GM18508 (cell line): ENCODE measurements around the gene LSM14B.
"Not testable (repeated sequence)": the region's sequence is repeated elsewhere in the genome, so short reads cannot be mapped to it uniquely, and the experiment has no call there.

Source experiments
- ATAC-seq: cut with Tn5 transposase; IDR thresholded peaks from one replicate; pipeline ENCODE4 v1.9.1; 2021; ENCODE audit warnings: moderate number of reproducible peaks; ENCODE audit not compliant: insufficient read depth, unreplicated experiment

The LSM14B gene

DNA sequence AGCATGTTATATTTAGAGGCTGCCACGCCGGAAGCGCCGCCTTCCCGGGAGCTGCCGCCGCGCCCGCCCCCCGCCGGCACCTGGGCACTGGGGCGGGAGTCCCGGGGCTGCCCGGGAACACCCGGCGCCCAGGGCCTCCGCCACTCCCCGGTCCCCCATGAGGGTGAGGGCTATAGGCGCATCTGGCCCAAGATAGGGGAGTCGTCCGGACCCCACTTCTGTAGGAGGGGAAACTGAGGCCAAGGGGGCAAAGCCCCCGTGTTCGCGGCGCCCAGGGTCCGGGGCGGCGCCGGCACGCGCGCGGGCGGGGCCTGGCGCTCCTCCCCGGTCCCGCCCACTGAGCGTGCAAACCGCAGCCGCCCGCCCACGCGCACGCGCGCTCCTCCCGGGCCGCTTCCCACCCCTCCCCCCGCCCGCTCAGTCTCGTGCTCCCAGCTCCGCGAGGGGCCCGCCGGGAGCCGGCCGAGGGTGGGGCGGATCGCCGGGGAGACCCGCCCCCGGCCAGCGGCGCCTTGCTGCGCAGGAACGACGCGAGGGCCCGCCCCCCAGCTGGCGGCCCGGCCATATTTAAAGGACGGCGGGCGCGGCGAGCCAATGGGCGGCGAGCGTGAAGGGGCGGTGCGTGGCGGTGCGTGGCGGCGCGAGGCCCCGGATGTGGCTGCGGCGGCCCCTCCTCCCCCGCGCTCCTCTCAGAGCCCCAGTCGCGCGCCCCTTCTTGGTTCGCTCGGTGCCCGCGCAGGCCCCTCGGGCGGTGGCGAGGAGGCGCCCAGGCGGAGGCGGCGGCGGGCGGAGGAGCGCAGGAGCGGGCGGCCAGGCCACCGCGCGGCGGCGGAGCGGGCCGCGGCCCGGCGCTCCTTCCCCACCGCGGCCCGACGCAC lies at the start of gene LSM14B:
TSS of gene LSM14B (plus strand) at position 700 of the 878 bp plus-strand sequence. CDS start 192 bp downstream, outside the sequence.
- ATAC-seq: peak; percentile 38

DNA sequence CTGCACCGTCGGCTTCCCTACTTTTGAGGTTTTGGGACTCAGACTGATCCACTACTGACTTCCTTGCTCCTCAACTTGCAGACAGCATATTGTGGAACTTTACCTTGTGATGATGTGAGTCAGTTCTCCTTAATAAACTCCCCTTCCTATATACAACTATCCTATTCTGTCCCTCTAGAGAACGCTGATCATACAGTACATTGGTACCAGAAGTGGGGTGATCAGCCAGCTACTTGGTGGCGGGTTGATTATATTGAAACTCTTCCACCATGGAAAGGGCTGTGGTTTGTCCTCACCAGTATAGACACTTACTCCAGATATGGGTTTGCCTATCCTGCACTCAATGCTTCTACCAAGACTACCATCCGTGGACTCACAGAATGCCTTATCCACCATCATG lies 49.0 kb upstream of the LSM14B start:
- no peak for ATAC-seq

DNA sequence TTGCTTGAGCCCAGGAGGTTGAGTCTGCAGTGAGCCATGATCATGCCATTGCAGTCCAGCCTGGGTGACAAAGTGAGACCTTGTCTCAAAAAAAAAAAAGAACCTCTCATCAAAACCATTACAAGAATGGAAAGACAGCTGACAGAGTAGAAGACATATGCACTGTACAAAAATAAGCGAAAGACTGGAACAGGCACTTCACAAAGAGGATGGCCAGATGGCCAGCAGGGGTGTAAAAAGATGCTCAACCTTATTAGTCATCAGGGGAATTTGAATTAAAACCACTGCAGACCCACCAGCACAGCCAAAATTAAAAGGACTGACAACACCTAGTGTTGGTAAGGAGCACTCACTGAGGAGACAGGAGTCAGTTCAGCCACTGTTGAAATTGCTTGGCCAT lies 43.1 kb upstream of the LSM14B start:
- no peak for ATAC-seq

DNA sequence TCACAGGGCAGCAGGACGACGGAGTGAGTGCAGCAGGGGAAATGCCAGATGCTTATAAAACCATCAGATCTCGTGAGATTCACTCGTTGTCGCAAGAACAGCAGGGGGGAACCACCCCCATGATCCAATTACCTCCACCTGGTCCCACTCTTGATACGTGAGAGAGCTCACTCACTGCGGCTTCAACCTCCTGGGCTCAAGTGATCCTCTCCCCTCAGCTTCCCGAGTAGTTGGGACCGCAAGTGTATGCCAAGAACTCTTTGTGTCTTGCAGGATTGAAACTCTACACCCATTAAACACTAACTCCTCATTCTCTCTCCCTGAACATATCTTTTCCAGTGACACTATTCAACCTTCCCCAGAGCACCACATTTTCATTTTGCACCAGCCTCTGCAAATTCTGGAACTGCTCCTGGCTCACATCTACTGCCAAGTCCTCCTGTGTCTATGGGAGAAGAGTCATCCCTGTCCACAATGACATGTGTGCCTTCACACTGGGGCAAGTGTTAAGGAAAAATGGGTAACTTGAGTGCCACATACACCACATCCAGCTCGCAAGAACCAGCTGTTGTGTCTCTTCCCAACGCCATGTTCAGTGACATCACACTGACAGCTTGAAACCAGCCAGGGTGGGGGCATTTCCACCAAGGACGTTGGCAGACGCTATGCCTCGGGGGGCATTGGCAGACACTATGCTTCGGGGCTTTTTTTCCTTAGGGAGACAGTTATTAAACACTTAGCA lies 41.9 kb upstream of the LSM14B start:
- no peak for ATAC-seq

DNA sequence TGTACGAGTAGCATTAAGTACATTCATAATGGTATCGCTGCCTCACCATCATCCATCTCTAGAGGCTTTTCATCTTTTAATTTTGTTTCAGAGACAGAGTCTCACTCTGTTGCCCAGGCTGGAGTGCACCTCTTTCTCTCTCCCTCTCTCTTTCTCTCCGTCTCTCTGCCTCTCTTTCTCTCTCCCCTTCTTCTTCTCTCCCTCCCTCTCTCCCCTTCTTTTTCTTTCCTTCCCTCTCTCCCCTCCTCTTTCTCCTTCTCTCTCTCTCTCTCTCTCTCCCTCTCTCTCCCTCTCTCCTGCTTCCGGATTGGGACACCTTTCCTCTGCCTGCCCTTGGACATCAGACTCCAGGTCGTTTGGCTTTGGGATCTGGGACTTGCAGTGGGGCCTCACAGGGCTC lies 39.0 kb upstream of the LSM14B start:
- no peak for ATAC-seq

DNA sequence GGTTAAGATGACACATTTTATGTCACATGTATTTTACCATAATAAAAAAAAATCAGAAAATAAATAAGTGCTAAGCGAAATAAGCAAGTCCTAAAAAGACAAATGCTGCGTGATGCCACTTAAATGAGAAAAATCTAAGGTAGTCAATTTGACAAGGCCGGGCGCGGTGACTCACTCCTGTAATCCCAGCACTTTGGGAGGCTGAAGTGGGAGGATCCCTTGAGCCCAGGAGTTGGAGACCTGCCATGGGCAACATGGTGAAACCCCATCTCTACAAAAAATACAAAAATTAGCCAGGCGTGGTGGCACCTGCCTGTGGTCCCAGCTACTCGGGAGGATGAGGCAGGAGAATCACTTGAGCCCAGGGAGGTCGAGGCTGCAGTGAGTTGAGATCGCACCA lies 38.1 kb upstream of the LSM14B start:
- not testable (repeated sequence) for ATAC-seq

DNA sequence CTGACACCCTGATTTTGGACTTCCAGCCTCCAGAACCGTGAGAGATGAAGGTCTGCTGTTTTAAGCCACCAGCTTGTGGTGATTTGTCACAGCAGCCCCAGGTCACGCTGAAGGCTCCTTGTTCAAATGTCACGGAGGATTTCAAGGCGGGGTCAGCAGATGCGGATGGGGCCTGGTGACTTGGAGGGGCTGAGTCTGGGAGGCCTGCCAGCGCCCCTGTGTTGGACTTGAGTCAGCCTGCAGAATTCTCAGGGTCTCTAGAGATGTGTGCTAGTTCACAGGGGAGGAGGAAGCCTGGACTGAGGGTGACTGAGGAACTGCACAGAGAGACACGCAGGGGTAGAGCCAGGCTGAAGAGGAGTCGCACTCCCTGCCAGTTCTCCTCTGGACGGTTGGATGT lies 37.1 kb upstream of the LSM14B start:
- no peak for ATAC-seq

DNA sequence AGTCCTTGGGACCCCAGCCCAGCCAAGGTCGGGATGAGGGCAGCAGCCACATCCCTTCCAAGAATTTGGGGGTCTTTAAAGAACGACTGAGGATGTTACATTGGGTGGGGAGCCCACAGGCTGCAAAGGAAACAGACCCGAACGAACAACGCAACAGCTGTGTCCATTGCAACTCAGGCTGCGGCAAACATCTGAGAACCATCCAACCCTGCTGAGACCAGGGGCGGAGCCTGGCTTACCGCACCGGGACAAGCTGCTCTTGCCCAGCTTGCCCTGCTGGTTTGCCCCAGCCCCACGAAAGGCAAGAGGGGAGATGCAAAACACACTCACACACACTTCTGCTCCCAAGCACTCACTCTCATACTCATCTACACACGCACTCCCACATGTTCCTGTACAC lies 35.0 kb upstream of the LSM14B start:
- ATAC-seq: no peak

DNA sequence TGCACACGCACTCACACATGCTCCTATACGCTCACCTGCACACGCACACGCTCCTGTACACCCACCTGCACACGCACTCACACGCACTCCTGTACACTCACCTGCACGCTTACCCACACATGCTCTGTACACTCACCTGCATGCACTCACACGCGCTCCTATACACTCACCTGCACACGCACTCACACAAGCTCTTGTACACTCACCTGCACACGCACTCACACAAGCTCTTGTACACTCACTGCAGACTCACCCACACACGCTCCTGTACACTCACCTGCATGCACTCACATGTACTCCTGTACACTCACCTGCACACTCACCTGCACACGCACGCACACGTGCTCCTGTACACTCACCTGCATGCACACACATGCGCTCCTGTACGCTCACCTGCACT lies 34.6 kb upstream of the LSM14B start:
- no peak for ATAC-seq

DNA sequence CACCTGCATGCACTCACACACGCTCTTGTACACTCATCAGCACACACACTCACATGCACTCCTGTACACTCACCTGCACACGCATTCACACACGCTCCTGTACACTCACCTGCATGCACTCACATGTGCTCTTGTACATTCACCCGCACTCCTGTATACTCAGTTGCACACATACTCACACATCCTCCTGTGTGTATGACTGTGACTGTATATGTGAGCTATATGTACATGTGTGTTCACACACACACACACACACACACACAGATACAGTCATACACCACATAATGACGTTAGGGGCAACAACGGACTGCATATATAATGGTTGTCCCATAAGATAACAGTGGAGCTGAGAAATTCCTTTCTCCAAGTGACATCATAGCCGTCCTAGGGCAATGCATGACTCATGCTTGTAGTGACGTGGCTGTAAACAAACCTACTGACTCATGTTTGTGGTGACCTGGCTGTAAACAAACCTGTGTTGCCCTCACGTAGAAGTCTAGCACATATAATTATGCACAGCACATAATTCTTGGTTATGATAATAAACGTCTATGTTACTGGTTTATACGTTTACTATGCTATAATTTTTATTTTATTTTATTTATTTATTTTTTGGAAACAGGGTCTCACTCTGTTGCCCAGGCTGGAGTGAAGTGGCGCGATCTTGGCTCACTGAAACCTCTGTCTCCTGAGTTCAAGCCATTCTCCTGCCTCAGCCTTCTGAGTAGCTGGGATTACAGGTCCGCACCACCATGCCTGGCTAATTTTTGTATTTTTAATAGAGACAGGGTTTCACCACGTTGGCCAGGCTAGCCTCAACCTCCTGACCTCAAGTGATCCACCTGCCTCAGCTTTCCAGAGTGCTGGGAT lies 33.8 kb upstream of the LSM14B start:
- ATAC-seq: no peak

DNA sequence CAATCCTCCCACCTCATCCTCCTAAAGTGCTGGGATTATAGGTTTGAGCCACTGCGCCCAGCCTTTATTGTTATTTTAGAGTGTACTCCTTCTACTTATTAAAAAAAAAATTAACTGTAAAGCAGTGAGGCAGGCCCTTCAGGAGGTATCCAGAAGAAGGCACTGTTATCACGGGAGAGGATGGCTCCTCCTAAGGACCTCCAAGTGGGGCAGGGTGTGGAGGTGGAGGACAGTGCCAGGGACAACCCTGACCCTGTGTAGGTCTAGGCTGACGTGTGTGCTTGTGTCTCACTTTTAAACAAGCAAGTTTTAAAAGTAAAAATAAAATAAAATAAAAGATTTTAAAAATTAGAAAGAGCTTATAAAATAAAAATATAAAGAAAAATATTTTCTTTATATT lies 32.9 kb upstream of the LSM14B start:
- ATAC-seq: no peak

DNA sequence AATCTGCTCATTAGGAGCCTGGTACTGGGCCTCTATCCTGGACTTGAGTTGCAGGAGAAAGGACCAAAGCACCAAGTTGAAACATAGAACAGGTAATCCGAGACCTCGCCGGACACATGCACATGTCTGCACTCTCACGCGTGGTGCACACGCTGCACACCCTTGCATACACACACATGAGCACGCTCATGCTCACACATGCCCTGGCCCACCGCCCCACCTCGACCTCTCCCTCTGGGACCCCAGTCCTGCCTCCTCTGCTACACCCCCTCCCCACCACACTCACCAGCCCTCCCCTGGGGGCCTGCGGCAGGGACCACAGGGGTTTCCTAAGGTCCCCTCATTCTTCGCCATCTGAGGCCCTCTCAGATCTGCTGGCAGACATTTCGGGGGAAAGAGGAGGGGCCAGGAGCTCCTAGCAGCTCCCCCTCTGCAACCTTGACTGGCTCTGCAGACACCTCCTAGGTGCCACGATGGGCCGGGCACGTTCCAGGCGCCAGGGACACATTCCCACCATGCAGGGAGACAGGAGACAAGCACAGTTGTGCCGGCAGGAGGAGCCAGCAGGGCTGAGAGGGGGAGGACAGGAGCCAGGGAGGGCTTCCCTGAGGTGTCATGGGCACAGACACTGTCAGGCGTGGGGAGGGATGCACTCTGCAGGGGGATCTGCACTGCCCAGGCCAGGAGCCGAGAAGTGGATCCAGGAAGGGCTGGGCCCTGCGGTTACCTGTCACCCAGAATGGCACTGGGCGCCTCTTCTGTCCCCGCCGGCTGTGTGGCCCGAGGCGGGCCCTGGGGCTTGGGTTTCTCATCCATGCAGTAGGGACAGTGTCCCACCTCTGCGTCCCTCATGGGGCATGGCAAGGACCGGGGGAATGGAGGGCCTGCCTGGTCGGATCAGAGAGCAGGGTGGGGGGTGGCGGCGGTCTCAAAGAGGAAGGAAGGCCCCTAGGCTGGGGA lies 25.6 kb upstream of the LSM14B start:
- no peak for ATAC-seq

DNA sequence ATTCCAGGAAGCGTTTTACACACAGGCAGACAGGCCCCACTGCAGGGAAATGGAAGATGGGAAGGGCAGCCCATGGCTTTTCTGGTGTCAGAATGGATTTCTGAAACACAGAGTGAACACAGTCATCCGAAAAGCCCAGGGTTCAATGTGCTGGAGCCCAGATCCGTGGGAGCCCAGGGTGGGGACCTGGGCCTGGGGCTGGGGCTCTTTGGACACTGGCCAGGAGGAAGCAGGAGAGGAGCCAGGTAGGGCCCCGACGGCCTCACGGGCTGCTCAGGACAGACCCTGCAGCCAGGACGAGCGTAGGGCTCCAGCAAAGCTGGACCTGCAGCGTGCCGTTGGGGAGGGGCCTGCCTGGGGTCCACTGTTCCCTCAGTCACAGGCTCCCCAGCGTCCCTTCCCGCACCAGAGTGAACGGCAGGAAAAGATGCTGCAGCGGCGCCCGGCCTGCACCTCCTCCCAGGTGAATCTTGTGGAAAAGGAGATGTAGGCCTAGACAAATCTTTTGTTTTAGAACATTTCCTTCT lies 24.3 kb upstream of the LSM14B start:
- no peak for ATAC-seq

DNA sequence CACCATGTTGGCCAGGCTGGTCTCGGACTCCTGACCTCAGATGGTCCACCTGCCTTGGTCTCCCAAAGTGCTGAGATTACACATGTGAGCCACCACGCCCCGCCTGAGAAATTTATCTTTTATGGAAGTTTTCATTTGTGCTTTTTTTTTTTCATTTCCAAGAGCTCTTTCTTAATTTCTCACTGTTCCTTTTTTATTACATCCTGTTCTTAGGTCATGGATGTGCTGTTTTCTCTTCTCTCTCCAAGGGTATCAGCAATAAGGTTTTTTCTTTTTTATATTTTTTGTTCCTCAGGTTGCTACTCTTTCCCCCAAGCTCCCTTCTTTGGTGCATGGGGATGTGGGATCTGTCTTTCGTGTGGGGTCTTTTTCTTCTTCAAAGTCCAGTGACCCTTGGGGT lies 21.2 kb upstream of the LSM14B start:
- no peak for ATAC-seq

DNA sequence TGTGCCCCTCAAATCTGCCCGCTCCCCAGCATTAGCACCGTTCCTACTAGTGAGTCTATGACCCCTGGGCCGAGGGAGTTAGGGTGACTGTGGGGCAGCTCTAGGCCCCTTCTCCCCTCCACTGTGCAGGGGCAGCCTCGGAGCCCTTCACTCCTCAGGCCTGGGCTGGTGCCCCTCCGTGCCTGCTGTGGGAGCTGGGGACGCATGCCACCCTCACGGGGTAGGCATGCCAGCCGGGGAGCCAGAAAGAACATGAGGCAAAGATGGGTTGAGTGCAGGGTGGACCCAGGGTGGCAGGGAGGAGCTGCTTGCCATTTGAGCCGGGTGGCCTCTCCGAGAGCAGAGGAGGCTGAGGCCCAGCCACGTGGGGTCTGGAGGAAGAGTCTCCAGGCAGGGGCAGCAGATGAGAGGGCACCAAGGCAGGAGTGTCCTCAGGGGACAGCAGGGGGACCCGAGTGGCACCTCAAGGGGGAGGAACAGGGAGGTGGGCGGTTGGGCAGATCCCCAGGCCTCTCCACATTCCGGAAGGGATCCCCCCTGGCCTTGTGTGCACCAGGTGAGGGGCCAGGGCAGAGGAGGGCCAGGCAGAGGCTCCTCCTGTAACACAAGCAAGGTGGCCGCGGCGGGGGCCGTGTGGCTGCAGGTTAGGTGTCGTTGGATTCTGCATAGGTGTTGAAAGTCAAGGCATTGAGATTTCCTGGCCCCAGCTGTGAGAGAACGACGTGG lies 18.6 kb upstream of the LSM14B start:
- no peak for ATAC-seq

DNA sequence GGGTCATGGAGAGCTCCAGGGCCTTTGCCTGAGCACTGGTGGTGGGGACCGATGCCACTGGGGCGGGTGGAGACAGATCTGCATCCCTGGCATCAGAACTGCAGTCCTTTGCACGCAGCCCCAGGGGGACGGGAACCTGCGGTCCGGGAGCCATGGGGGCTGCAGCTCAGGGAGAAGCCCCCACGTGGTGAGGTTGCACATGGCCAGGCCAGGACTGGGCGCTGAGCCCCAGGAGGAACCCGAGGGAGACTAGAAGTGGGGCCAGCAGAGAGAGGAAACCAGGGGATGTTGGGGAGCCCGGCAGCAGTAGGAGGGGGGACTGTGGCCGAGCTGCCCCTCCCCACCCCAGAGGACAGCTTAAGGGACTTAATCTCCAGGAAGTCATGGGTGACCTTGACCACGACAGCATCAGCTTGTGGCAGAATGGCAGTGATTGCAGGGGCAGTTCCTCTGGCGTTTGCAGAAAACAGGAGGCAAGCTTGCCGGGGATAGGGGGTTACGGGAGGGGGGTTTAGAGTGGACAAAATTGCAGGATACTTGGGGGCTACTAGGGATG lies 18.0 kb upstream of the LSM14B start:
- no peak for ATAC-seq

DNA sequence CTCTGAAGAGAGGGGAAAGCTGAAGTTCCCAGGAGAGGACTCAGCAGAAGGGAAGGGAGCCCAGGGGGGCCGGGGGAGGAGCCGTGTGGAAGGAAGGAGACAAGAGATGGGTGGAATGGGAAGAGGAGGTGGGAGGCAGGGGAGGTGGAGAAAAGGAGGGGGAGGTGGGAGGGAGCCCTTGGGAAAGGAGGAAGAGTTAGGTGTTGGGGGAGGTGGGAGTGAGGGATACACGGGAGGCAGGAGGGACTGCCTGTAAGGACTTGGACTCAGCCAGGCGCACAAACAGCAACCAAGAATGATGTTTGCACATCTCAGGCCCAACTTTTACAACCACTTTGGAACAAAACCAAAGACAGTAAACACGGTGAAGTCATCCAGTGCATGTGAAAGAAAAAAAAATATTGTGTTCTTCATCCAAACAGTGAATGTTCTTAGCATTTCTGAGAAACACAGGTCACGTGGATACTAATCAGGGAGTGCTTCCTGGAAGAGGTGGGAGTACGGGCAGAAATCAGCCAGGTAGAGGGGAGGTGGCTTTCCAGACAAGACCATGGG lies 17.4 kb upstream of the LSM14B start:
- no peak for ATAC-seq

DNA sequence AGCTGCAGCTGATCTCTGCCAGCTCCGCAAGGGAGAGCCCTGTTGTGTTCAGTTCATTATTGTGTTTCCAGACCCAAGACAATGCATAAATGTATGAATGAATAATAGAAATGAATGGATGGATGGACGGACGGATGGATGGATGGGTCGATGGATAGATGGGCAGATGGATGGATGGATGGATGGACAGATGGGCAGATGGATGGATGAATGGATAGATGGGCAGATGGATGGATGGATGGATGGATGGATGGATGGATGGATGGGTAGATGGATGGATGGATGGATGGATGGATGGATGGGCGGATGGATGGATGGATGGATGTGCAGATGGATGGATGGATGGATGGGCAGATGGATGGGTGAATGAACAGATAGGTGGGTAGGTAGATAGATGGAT lies 16.7 kb upstream of the LSM14B start:
- no peak for ATAC-seq
